SU-DHL-6 (cell line): ENCODE measurements around the gene ITGAE.

Experiments used
- H2AFZ ChIP-seq: fragments of 200-600 bp; sonication (generic); 2 replicates; pipeline ENCODE4 v1.6.1; 2014; ENCODE audit warnings: low read depth, mild to moderate bottlenecking, moderate library complexity, mixed read lengths, antibody characterized with exemption, low read length; ENCODE audit not compliant: severe bottlenecking
- H3F3A ChIP-seq: fragments of 200-600 bp; shearing (Covaris generic); 2 replicates; pipeline ENCODE4 v1.6.0; 2016; ENCODE audit warnings: antibody characterized with exemption, mild to moderate bottlenecking; ENCODE audit not compliant: insufficient read depth
- H3K27ac ChIP-seq: fragments of 200-600 bp; sonication (generic); 2 replicates; pipeline ENCODE4 v1.5.1; 2016; ENCODE audit warnings: low read depth, mild to moderate bottlenecking, low read length, moderate library complexity, mixed read lengths
- H3K27me3 ChIP-seq: fragments of 200-600 bp; sonication (generic), shearing (Covaris generic); 2 replicates; pipeline ENCODE4 v1.6.0; 2014; ENCODE audit warnings: mild to moderate bottlenecking, low read length
- H3K36me3 ChIP-seq: fragments of 200-600 bp; sonication (generic); 2 replicates; pipeline ENCODE4 v1.6.1; 2014; ENCODE audit warnings: mild to moderate bottlenecking, low read length, mixed read lengths
- H3K4me2 ChIP-seq: fragments of 300-600, 200-600 bp; shearing (Covaris generic), sonication (generic); 2 replicates; pipeline ENCODE4 v1.6.0; 2014; ENCODE audit warnings: low read length, low read depth, mild to moderate bottlenecking; ENCODE audit not compliant: poor library complexity, severe bottlenecking
- H3K4me3 ChIP-seq: fragments of 200-600 bp; sonication (generic); 2 replicates; pipeline ENCODE4 v1.5.1; 2014; ENCODE audit warnings: antibody characterized with exemption, low read length, mild to moderate bottlenecking, mixed read lengths; ENCODE audit not compliant: insufficient read depth, poor library complexity, severe bottlenecking
- H3K79me2 ChIP-seq: fragments of 200-600 bp; sonication (generic); 2 replicates; pipeline ENCODE4 v1.6.1; 2014; ENCODE audit warnings: mild to moderate bottlenecking, low read length, moderate library complexity; ENCODE audit not compliant: insufficient read depth
- H3K9ac ChIP-seq: fragments of 200-600 bp; sonication (generic); 2 replicates; pipeline ENCODE4 v1.7.0; 2014; ENCODE audit warnings: mild to moderate bottlenecking, low read length
- H3K9me2 ChIP-seq: fragments of 200-600 bp; sonication (generic); replicated peaks from 2 replicates; pipeline ENCODE4 v1.6.1; 2014; ENCODE audit warnings: low read length; ENCODE audit not compliant: insufficient read depth
- H3K9me3 ChIP-seq: fragments of 200-600 bp; sonication (generic); 2 replicates; pipeline ENCODE4 v1.6.1; 2014; ENCODE audit warnings: low read length, mixed read lengths; ENCODE audit not compliant: insufficient read depth
- H4K20me1 ChIP-seq: fragments of 200-600 bp; sonication (generic); 2 replicates; pipeline ENCODE4 v1.6.1; 2014; ENCODE audit warnings: low read depth, mild to moderate bottlenecking, antibody characterized with exemption, low read length, moderate library complexity, mixed read lengths
- CTCF ChIP-seq: fragments of 200-600 bp; sonication (generic); IDR thresholded peaks from one replicate; pipeline ENCODE4 v1.5.1; 2017; ENCODE audit warnings: antibody characterized with exemption, mild to moderate bottlenecking, low read length, moderate library complexity; ENCODE audit not compliant: insufficient read depth, poor library complexity, severe bottlenecking
- EZH2phosphoT487 ChIP-seq: fragments of 200-600 bp; sonication (generic), shearing (Covaris generic); conservative IDR thresholded peaks from 2 replicates; pipeline ENCODE4 v1.6.1; 2018; ENCODE audit warnings: mild to moderate bottlenecking, antibody characterized with exemption, low read length, moderate library complexity, mixed read lengths

The ITGAE gene

GRCh38 chr17:3690094-3690715, 110.8 kb downstream of the ITGAE start:
- Histone ChIP-seq H3K4me3 (no peak overlapping the region), H3K9me3 (no peaks in the 10 kb centered on the region), H3K79me2 (peaks cover 27% of the 10 kb centered on the region), H3K27ac (no peak overlapping the region), H3F3A (peaks cover 13% of the 10 kb centered on the region), H3K9me2 (no peaks in the 10 kb centered on the region), H4K20me1 (no peaks in the 10 kb centered on the region), H3K27me3 (no peaks in the 10 kb centered on the region), H3K4me2 (no peak overlapping the region), H3K9ac (no peak overlapping the region), H2AFZ (no peak overlapping the region), H3K36me3 (no peaks in the 10 kb centered on the region)
- TF ChIP-seq CTCF (no peak), EZH2phosphoT487 (no peak)

- H4K20me1 ChIP-seq = no peaks in the 10 kb centered on the region
These were observed 111.5 kb downstream of the ITGAE start for GRCh38 chr17:3689262-3690093.

GRCh38 chr17:3688852-3689261, 112.1 kb downstream of the ITGAE start:
- Histone ChIP-seq H3K4me2 (no peak overlapping the region), H3K9me3 (no peaks in the 10 kb centered on the region), H4K20me1 (no peaks in the 10 kb centered on the region), H3F3A (peaks cover 8% of the 10 kb centered on the region; the same call in 1 of the 2 replicates), H3K27me3 (no peaks in the 10 kb centered on the region), H3K36me3 (no peaks in the 10 kb centered on the region), H3K79me2 (peaks cover 13% of the 10 kb centered on the region), H3K4me3 (no peak overlapping the region), H3K9me2 (no peaks in the 10 kb centered on the region), H3K27ac (no peak overlapping the region), H2AFZ (no peak overlapping the region), H3K9ac (no peak overlapping the region)
- TF ChIP-seq EZH2phosphoT487 (no peak), CTCF (no peak)

More at GRCh38 chr17:3689262-3690093, 111.5 kb downstream of the ITGAE start:
- H3K79me2 ChIP-seq = peaks cover 20% of the 10 kb centered on the region
- no peaks in the 10 kb centered on the region for H3K9me3 ChIP-seq
- H3K27me3 ChIP-seq = no peaks in the 10 kb centered on the region
- H3F3A ChIP-seq = peaks cover 10% of the 10 kb centered on the region
- no peak overlapping the region for H3K27ac ChIP-seq
- H3K9ac ChIP-seq = no peak overlapping the region
- H3K4me2 ChIP-seq = no peak overlapping the region
- H3K4me3 ChIP-seq = no peak overlapping the region
- H2AFZ ChIP-seq = no peak overlapping the region
- TF ChIP-seq CTCF = no peak
- TF ChIP-seq EZH2phosphoT487 = no peak
- no peaks in the 10 kb centered on the region for H3K36me3 ChIP-seq
- no peaks in the 10 kb centered on the region for H3K9me2 ChIP-seq
